ENCODE measurements around the gene TNFRSF18. TPM values are rescaled to one million over a fixed set of nuclear protein-coding genes. Genes with fewer than 3 reads are reported as not detected.
A peak's percentile ranks its signal among the peaks of the same experiment; 100 is the strongest.

TNFRSF18 gene
- total and polyA plus RNA-seq, 10 of the 15 experiments (the other 5 are each of a cell fraction or from before 2014, with no cell fraction given) = 0.18 to 7.5 (median 1.5) TPM; not detected in 1

GRCh38 chr1:1200876-1201810, 5.2 kb downstream of the TNFRSF18 start (continued):
- no peak for TF ChIP-seq RELB (IDR thresholded peaks at IDR 0.05; ENCODE audit: low read depth)
- no peak for TF ChIP-seq SIN3A (IDR thresholded peaks at IDR 0.05; ENCODE audit: low read depth, low read length)
- TF ChIP-seq, protein P1, sequence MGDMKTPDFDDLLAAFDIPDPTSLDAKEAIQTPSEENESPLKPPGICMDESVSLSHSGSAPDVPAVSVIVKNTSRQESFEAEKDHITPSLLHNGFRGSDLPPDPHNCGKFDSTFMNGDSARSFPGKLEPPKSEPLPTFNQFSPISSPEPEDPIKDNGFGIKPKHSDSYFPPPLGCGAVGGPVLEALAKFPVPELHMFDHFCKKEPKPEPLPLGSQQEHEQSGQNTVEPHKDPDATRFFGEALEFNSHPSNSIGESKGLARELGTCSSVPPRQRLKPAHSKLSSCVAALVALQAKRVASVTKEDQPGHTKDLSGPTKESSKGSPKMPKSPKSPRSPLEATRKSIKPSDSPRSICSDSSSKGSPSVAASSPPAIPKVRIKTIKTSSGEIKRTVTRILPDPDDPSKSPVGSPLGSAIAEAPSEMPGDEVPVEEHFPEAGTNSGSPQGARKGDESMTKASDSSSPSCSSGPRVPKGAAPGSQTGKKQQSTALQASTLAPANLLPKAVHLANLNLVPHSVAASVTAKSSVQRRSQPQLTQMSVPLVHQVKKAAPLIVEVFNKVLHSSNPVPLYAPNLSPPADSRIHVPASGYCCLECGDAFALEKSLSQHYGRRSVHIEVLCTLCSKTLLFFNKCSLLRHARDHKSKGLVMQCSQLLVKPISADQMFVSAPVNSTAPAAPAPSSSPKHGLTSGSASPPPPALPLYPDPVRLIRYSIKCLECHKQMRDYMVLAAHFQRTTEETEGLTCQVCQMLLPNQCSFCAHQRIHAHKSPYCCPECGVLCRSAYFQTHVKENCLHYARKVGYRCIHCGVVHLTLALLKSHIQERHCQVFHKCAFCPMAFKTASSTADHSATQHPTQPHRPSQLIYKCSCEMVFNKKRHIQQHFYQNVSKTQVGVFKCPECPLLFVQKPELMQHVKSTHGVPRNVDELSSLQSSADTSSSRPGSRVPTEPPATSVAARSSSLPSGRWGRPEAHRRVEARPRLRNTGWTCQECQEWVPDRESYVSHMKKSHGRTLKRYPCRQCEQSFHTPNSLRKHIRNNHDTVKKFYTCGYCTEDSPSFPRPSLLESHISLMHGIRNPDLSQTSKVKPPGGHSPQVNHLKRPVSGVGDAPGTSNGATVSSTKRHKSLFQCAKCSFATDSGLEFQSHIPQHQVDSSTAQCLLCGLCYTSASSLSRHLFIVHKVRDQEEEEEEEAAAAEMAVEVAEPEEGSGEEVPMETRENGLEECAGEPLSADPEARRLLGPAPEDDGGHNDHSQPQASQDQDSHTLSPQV (IDR thresholded peaks at IDR 0.05) = peak; percentile 79; the same call in 1 of the 2 replicates
- TF ChIP-seq MEF2B (IDR thresholded peaks at IDR 0.05; ENCODE audit: partially characterized antibody, poor library complexity, severe bottlenecking) = peak; percentile 35
- TF ChIP-seq MLLT1 (IDR thresholded peaks at IDR 0.05) = no peak
- no peak for TF ChIP-seq CBX3 (IDR thresholded peaks at IDR 0.05; ENCODE audit: borderline replicate concordance, low read depth)
- TF ChIP-seq BRCA1 (IDR thresholded peaks at IDR 0.05; ENCODE audit: low read depth, low read length) = no peak
- TF ChIP-seq RFX5 (IDR thresholded peaks at IDR 0.05; ENCODE audit: low read depth, low read length) = no peak
- TF ChIP-seq SREBF1 (IDR thresholded peaks at IDR 0.05; ENCODE audit: low read length) = no peak
- TF ChIP-seq, protein P2, sequence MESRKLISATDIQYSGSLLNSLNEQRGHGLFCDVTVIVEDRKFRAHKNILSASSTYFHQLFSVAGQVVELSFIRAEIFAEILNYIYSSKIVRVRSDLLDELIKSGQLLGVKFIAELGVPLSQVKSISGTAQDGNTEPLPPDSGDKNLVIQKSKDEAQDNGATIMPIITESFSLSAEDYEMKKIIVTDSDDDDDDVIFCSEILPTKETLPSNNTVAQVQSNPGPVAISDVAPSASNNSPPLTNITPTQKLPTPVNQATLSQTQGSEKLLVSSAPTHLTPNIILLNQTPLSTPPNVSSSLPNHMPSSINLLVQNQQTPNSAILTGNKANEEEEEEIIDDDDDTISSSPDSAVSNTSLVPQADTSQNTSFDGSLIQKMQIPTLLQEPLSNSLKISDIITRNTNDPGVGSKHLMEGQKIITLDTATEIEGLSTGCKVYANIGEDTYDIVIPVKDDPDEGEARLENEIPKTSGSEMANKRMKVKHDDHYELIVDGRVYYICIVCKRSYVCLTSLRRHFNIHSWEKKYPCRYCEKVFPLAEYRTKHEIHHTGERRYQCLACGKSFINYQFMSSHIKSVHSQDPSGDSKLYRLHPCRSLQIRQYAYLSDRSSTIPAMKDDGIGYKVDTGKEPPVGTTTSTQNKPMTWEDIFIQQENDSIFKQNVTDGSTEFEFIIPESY (IDR thresholded peaks at IDR 0.05) = no peak
- TF ChIP-seq JUNB (IDR thresholded peaks at IDR 0.05) = no peak
- no peak for TF ChIP-seq ATF3 (IDR thresholded peaks at IDR 0.05; ENCODE audit: borderline replicate concordance, extremely low read depth, low read depth, low read length)
- TF ChIP-seq, protein P3, sequence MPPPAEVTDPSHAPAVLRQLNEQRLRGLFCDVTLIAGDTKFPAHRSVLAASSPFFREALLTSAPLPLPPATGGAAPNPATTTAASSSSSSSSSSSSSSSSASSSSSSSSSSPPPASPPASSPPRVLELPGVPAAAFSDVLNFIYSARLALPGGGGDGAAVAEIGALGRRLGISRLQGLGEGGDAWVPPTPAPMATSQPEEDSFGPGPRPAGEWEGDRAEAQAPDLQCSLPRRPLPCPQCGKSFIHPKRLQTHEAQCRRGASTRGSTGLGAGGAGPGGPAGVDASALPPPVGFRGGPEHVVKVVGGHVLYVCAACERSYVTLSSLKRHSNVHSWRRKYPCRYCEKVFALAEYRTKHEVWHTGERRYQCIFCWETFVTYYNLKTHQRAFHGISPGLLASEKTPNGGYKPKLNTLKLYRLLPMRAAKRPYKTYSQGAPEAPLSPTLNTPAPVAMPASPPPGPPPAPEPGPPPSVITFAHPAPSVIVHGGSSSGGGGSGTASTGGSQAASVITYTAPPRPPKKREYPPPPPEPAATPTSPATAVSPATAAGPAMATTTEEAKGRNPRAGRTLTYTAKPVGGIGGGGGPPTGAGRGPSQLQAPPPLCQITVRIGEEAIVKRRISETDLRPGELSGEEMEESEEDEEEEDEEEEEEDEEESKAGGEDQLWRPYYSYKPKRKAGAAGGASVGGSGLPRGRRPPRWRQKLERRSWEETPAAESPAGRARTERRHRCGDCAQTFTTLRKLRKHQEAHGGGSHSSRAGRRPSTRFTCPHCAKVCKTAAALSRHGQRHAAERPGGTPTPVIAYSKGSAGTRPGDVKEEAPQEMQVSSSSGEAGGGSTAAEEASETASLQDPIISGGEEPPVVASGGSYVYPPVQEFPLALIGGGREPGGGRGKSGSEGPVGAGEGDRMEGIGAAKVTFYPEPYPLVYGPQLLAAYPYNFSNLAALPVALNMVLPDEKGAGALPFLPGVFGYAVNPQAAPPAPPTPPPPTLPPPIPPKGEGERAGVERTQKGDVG (CRISPR knock-in tag; IDR thresholded peaks at IDR 0.05) = no peak
- no peak for TF ChIP-seq YBX1 (IDR thresholded peaks at IDR 0.05)
